Fibroblast of peridontal ligament (primary cell): ENCODE measurements around the gene GLUD1.
"Not testable (repeated sequence)": the region's sequence is repeated elsewhere in the genome, so short reads cannot be mapped to it uniquely, and the experiment has no call there.

Source experiments
- DNase-seq: peaks from one replicate; pipeline ENCODE4 v3.0.0-alpha.2; 2010; ENCODE audit errors: extremely low read depth

Gene GLUD1

DNA sequence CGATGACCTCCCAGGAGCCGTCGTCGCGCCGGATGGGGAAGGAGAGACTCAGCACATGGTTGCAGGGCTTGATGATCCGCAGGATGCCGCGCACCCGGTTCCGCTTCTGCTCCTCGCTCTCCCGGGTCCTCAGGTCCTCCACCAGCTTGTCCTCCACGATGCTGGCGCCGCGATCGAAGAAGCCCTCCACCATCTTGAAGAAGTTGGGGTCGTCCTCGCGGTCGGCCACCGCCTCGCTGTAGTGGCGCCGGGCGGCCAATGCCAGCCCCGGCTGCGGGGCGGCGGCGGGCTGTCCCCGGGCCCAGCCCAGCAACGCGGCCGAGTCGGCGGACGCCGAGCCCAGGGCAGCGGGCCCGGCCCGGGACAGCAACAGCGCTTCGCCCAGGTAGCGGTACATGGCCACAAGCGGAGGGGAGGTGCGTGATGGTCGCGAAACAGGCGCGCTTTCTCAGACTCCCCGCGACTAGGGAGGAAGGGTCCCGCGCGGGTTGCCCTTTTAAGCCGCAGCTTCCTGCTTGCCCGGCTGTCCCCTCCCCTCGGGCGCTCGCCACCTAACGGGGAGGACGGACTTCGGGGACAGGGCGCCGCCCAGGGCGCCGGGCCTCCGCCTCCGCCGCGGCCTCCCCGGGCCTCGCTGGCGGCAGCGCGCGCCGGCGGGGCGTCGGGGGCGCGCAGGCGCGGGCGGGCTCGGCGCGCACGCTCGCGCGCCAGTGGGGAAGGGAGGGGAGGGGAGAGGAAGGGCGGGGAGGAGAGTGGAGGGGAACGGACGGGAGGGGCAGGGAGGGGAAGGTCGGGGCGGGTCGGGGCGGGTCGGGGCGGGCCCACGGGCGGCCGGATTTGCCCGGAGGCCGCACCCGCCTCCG, at the start of gene GLUD1, which contains the start of gene SHLD2:
Gene GLUD1, minus strand, starts transcription at position 471 of the 863 bp plus-strand sequence. Its CDS starts 74 bp downstream, at position 397.
Gene SHLD2, plus strand, starts transcription at position 834 of the 863 bp plus-strand sequence. CDS start 56,149 bp downstream, outside the sequence.
- DNase-seq = peak; percentile 78

GRCh38 chr10:87143109-87143418, 48.4 kb upstream of the GLUD1 start:
- not testable (repeated sequence) for DNase-seq

DNA sequence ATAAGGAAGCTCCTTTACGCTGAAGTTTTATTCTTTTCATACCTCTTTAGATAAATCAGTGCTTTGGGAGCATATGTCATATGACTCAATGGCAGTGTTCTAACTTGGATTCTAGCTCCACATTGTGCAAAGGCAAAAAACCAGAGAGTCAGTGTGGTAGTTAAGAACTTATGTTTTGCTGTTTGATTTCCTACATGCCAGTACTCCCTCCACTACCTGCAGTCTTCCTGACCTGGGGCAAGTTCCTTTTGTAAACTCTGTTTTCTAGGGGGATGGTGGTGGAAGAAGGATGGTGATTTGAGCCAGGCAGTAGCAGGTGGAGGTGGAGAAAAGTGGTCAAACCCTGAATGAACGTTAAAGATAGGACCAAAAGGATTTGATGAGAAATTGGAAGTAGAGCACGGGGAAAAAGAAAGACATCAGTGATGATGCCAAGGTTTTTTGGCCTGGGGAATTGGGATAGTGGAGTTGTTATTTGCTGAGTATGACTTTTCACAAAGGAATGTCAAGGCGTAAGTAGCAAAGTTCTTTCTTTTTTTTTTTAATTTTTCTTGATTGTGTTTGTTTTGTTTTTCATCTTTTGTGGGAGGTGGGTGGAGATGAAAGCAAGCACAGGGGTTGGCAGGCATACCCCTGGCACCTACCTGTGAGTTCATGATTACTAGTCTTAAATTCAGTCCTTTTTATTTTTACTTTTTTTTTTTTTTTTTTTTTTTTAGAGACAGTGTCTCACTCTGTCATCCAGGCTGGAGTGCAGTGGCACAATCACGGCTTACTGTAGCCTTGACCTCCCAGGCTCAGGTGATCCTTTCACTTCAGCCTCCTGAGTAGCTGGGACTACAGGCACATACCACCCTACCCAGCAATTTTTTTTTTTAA, 47.8 kb upstream of the GLUD1 start:
- DNase-seq = peak; percentile 76

DNA sequence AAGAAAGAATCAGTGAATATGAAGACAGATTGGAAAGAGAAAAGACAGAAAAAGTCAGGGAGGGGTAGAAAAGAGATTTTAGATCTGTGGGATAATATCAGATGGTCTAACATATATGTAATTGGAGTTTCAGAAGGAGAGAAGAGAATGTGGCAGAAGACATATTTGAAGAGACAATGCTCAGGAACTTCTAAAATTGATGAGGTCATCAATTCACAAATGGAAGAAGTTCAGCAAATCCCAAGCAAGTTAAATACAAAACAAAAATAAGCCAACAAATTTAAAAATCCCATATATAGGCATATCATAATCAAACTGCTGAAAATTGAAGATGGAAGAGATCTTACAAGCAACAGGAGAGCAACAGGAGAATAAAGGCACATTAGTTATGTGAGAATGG, 42.8 kb upstream of the GLUD1 start:
- DNase-seq = not testable (repeated sequence)

- DNase-seq = not testable (repeated sequence)
These were observed 39.8 kb upstream of the GLUD1 start for GRCh38 chr10:87134440-87134839.

DNA sequence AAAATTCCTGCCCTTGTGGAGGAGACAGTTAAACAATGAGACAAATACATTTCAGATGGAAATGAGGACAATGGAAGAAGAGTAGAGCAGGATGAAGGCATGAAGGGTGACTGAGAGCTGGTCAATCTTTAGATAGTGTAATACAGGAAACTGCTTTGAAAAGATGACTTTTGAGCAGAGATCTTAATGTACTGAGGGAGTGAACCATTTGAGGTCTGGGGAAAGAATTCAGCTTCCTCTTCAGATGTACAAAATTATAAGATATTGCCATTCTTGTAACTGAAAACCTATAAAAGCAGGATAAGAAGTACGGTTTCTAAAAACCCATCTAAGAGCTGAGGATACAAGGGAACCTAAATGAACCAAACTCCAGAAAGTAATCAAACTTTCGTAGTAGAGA, 39.3 kb upstream of the GLUD1 start:
- not testable (repeated sequence) for DNase-seq

GRCh38 chr10:87132176-87132575, 37.5 kb upstream of the GLUD1 start:
- peak; percentile 6 for DNase-seq

GRCh38 chr10:87127607-87128156, 33.0 kb upstream of the GLUD1 start:
- not testable (repeated sequence) for DNase-seq

DNA sequence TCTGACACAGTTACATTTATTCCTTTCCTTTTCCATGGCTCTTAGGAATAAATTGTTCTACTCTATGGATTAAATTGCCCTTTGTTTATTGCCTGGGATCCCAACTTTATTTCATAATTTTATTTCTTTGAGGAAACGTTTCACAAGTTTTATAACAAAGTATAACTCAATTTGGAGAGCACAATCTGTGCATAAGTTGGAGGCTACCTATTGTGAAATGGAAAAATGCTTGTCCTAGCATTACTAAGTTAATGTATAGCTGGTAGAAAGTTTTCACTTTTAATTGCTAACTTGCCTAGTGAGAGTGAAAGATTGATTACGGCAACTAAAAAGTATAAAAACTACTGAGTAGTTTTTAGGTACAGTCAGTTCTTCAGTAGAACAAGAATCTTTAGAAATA, 32.4 kb upstream of the GLUD1 start:
- DNase-seq = not testable (repeated sequence)

- DNase-seq = not testable (repeated sequence)
These were observed 28.7 kb upstream of the GLUD1 start for GRCh38 chr10:87123351-87123750.

DNA sequence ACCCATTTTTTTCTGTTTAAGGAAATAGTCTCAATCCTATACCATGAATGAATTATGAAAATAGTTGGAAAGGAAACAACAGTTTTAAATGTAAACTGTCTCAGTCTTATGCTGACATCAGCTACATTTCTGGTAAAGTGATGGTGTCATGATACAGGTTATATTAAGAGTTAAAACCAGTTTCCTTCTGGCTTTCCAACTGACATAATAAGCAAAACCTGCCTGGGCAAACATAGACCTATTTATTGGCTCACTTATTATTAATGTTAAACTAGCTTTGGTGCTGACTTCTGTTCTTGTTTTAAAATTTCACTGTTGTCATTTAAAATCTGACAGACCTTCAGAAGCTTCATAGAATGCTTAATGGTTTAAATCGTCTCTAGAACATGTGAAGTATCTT, 24.4 kb upstream of the GLUD1 start:
- DNase-seq = not testable (repeated sequence)

DNA sequence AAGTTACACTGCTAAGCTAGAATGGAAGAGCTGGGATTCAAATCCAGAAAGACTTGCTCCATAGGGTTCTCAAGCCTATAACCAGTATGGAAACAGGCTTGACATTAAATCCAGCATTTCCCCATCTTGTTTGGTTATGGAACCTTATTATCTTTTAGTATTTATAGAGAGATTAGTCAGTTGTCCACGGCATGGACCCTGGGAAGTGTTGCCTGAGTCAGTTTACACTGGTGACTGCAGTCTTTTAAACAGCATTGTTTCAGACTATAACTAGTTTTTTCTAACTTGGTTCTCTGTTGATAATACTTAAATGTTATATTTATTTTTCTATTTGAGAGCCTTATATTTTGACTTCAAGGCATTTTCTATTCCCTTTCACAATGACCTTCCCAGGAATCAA, 23.5 kb upstream of the GLUD1 start:
- not testable (repeated sequence) for DNase-seq

DNA sequence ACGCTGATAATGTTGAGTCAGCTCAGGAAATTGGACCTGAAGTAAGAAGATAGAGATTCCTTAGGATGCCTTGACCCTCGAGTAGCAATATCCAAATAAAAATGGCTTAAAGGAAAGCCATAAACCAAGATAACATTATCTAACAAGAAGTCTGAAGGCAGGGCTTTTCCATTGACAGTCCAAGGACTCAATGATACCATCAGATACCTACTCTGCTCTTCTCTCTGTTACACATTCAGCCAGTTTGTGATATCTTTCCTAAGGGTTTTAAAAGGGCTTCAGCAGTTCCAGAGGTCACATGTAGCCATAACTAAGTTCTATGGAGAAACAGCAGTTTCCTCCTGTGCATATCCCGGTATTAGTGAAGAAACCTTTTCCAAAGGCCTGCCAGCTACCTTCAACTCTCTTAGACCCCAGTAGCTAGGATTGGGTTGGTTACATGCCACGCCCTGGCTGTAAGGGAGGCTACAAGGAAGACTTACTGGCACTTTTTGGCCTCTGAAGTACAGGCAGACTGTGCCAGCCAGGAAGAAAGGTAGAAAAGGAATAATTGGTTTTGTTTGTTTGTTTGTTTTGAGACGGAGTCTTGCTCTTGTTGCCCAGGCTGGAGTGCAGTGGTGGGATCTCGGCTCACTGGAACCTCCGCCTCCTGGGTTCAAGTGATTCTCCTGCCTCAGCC, 10.9 kb upstream of the GLUD1 start:
- DNase-seq = no peak

GRCh38 chr10:87104727-87105126, 10.1 kb upstream of the GLUD1 start:
- DNase-seq = not testable (repeated sequence)

GRCh38 chr10:87101996-87102395, 7.4 kb upstream of the GLUD1 start:
- DNase-seq = no peak

GRCh38 chr10:87095236-87095945, 748 bp upstream of the GLUD1 start:
- peak; percentile 76 for DNase-seq

GRCh38 chr10:87093632-87094372, 841 bp downstream of the GLUD1 start:
- DNase-seq = peak; percentile 24

DNA sequence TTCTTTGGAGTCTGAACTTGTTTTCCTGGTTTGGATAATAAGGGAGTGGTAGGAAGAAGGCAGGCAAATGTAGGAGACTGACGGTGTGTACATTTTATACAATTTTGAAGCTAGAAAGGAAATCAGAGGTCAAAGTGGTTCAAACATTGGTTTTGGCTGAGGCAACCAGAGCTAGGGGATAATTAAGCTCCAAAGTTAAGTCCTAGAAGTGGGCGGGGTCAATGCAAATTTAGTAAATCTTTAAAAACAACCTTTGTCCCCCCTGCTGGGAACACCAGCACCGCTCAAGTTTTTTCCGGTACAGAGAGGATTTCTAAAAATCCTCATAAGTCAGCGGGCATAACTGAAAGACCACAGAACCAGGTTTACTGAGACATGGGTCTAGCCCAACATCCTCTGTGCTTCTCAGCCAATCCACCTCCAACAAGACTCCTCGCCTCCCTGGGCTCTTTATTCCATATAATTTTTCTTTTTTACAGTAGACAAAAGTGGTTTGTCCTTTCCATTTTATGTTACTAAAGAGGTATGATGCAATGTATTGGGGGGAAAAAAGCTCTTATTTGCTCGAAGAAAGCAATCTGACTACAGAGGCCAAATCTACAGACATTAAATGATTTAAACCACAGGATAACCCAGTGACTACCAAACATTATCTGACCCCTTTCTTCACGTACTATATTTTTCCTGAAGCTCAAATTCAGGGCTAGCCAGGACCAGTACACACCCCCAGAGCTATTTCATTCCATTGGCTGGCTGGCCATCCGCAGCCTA, 1.6 kb downstream of the GLUD1 start:
- DNase-seq = peak; percentile 37

DNA sequence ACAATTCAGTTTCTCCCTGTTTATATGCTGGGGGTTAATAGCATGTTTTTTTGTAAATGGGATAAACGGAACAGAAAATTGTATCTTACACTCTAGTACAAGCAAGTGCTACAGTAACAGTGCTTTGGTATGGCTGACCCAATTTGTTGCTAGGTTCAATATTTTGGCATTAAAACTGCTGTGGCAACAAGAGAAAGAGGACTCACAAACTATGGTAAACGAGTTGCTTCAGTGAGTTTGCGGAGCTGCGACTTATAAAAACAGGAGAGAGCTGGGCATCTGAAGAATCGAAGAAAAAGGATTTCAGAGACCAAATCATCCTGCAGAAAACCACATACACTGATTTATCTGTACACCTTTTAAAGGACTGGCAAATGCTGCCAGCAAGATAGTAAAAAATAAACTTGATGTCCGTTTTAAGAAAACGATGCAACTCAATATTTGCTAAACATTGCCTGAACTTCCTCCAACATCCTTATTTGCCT, 2.2 kb downstream of the GLUD1 start:
- peak; percentile 77 for DNase-seq
